Right lobe of liver (tissue), 6 donors: ENCODE measurements around the gene GRIA1. TPM values are rescaled to one million over a fixed set of nuclear protein-coding genes. Genes with fewer than 3 reads are reported as not detected.

ENCODE experiments used
- ATAC-seq, 4 donors: fragments of 200-7000 bp; cut with Tn5 transposase; one replicate each; pipeline ENCODE4 v1.9.1; 2020; ENCODE audit warnings: mild to moderate bottlenecking in 4 of 4, moderate library complexity in 4 of 4
- DNase-seq, 3 donors: peaks; one replicate each; pipeline ENCODE4 v3.0.0-alpha.2; 2020
- H3K27ac ChIP-seq, 3 donors: fragments of 200-600 bp; one replicate each; pipeline ENCODE4 v1.8.0; 2022
- H3K27me3 ChIP-seq, 2 donors: fragments of 200-600 bp; one replicate each; pipeline ENCODE4 v1.8.0; 2022
- H3K36me3 ChIP-seq, 4 donors: fragments of 200-600 bp; sonication (generic) in 1 of 4; one replicate each; pipeline versions ENCODE4 v1.5.1 to v1.8.0; 2017 to 2022; ENCODE audit warnings: control low read depth in 1 of 4
- H3K4me1 ChIP-seq, 4 donors: fragments of 200-600 bp; sonication (generic) in 1 of 4; one replicate each; pipeline versions ENCODE4 v1.5.1 to v1.8.0; 2017 to 2022; ENCODE audit warnings: control low read depth in 1 of 4
- H3K4me3 ChIP-seq, 3 donors: fragments of 200-600 bp; one replicate each; pipeline ENCODE4 v1.8.0; 2022
- H3K9me3 ChIP-seq, 4 donors: fragments of 200-600 bp; sonication (generic) in 1 of 4; one replicate each; pipeline versions ENCODE4 v1.5.1 to v1.8.0; 2017 to 2022; ENCODE audit warnings: control low read depth in 1 of 4
- CTCF ChIP-seq, 4 donors: fragments of 200-600 bp in 3 of 4; fragments of 450-650 bp in 1 of 4; IDR thresholded peaks; one replicate each; pipeline versions ENCODE4 v1.5.1 to v1.8.0; 2016 to 2022; ENCODE audit warnings: antibody characterized with exemption in 4 of 4, mild to moderate bottlenecking in 2 of 4
- POLR2A ChIP-seq: fragments of 450-650 bp; IDR thresholded peaks from one replicate; pipeline ENCODE4 v1.6.1; 2017; ENCODE audit warnings: antibody characterized with exemption, mild to moderate bottlenecking
- WGBS: methylation state at CpG from one replicate; pipeline ENCODE4 v1.1.6; 2018; ENCODE audit warnings: low coverage, low lambda C conversion rate; ENCODE audit not compliant: insufficient coverage; ENCODE audit errors: missing lambda C conversion rate; 5-methylcytosine and 5-hydroxymethylcytosine counted together
- intact Hi-C, 2 donors: fragments of 100-400 bp; cut with DNase I; formaldehyde crosslinking; loops; one replicate each; pipeline versions ENCODE4 v1.11.2 to v1.14.1; 2022
- total RNA-seq, 6 experiments: library from RNA; depleted of rRNA in 2 of 6; stranded (reverse); fragments of >200 nt in 2 of 6; fragmentation: NEBNext Ultra II Directional in 3 of 6; extraction: Animal tissue kit (Norgen Biotek cat#: 25700) in 3 of 6; gene quantifications; one replicate each; pipeline versions ENCODE4 v1.1.0 to v1.2.4, GENCODE V29; 2016 to 2023
- donor health status: DM: no; HTN: yes; CAD: no.
- donor health status: DM: no; HTN: no; CAD: no.
- donor health status: DM: no; HTN: no; CAD: no.
- donor health status: DM: no; HTN: yes; CAD: no.
- donor health status: DM: no; HTN: yes; CAD: no.

Gene GRIA1
- total RNA-seq, 6 experiments from 2014 or later, result not detected

- Histone ChIP-seq H3K27me3 (no peaks in the 10 kb centered on the region), H3K36me3 (no peaks in the 10 kb centered on the region), H3K4me1 (no peaks in the 10 kb centered on the region), H3K9me3 (no peaks in the 10 kb centered on the region), H3K27ac (no peak overlapping the region), H3K4me3 (no peak overlapping the region)
- WGBS, result 82% methylated on average over 3 of the region's 3 CpGs
- TF ChIP-seq POLR2A (no peak), CTCF (IDR thresholded peaks at IDR 0.05) (no peak)
- no peak for ATAC-seq
- intact Hi-C loops, result no loop called here
- no peak for DNase-seq
Observed at GRCh38 chr5:153751251-153751650, 260.8 kb downstream of the GRIA1 start.

- TF ChIP-seq CTCF (IDR thresholded peaks at IDR 0.05), result no peak
- TF ChIP-seq POLR2A, result no peak
- DNase-seq (no peak), ATAC-seq (no peak)
- Histone ChIP-seq H3K27ac (no peak overlapping the region), H3K9me3 (no peaks in the 10 kb centered on the region), H3K4me1 (no peaks in the 10 kb centered on the region), H3K36me3 (no peaks in the 10 kb centered on the region), H3K27me3 (no peaks in the 10 kb centered on the region), H3K4me3 (no peak overlapping the region)
- intact Hi-C loops, result no loop called here
Observed at GRCh38 chr5:153752890-153753289, 262.4 kb downstream of the GRIA1 start.

GRCh38 chr5:153753645-153754432, 263.4 kb downstream of the GRIA1 start:
- Histone ChIP-seq H3K9me3 (no peaks in the 10 kb centered on the region), H3K27ac (no peak overlapping the region), H3K4me3 (no peak overlapping the region), H3K36me3 (no peaks in the 10 kb centered on the region), H3K4me1 (no peaks in the 10 kb centered on the region), H3K27me3 (no peaks in the 10 kb centered on the region)
- ATAC-seq (peak in 1 of 4 donors; percentile 25), DNase-seq (no peak)
- TF ChIP-seq CTCF (IDR thresholded peaks at IDR 0.05), result no peak
- TF ChIP-seq POLR2A, result no peak
- 55% methylated on average over 3 of the region's 4 CpGs for WGBS
- intact Hi-C loops, result no loop called here

- DNase-seq (no peak), ATAC-seq (no peak)
- Histone ChIP-seq H3K36me3 (no peaks in the 10 kb centered on the region), H3K27me3 (no peaks in the 10 kb centered on the region), H3K27ac (no peak overlapping the region), H3K9me3 (no peaks in the 10 kb centered on the region), H3K4me1 (no peaks in the 10 kb centered on the region), H3K4me3 (no peak overlapping the region)
- intact Hi-C loops, result no loop called here
- WGBS, result no CpG with 5 or more reads among the region's 1 CpG
- TF ChIP-seq CTCF (IDR thresholded peaks at IDR 0.05), result no peak
- no peak for TF ChIP-seq POLR2A
Observed at GRCh38 chr5:153755913-153756500, 265.5 kb downstream of the GRIA1 start.
